C4-2B (cell line): Measurements from ENCODE around the gene TTC4.

ENCODE experiments used
- CTCF ChIP-seq: fragments of 450-650 bp; conservative IDR thresholded peaks from 2 replicates; pipeline ENCODE4 v1.5.1; 2017; ENCODE audit warnings: mild to moderate bottlenecking
- ZFX ChIP-seq: fragments of 450-650 bp; IDR thresholded peaks from 2 replicates; pipeline ENCODE4 v1.6.1; 2017

- no peak for TF ChIP-seq CTCF
- no peak for TF ChIP-seq ZFX
Observed at GRCh38 chr1:54694771-54695170, 20.9 kb upstream of the TTC4 start.
